ENCODE measurements around the gene PTPRT. TPM values are rescaled to one million over a fixed set of nuclear protein-coding genes. Genes with fewer than 3 reads are reported as not detected.

The PTPRT gene
- total RNA-seq, 2 experiments from 2014 or later: not detected

- no peak overlapping the region for H3K27ac Mint-ChIP-seq
- H3K9me3 Mint-ChIP-seq: peaks cover 5% of the 10 kb centered on the region
- no peak overlapping the region for H3K4me3 Mint-ChIP-seq
- DNase-seq: no peak
- no peaks in the 10 kb centered on the region for H3K4me1 Mint-ChIP-seq
- no peaks in the 10 kb centered on the region for H3K36me3 Mint-ChIP-seq
- H3K27me3 Mint-ChIP-seq: no peaks in the 10 kb centered on the region
Measured at GRCh38 chr20:42338294-42339201, 851.2 kb downstream of the PTPRT start.

- H3K4me3 Mint-ChIP-seq: no peak overlapping the region
- H3K9me3 Mint-ChIP-seq: peaks cover 5% of the 10 kb centered on the region
Measured at GRCh38 chr20:42336576-42336975, 853.1 kb downstream of the PTPRT start.

GRCh38 chr20:42319252-42320013, 870.3 kb downstream of the PTPRT start:
- Mint-ChIP-seq H3K27ac (no peak overlapping the region), H3K36me3 (no peaks in the 10 kb centered on the region), H3K27me3 (no peaks in the 10 kb centered on the region), H3K4me1 (no peaks in the 10 kb centered on the region), H3K9me3 (peaks cover 3% of the 10 kb centered on the region), H3K4me3 (no peak overlapping the region)
- no peak for DNase-seq

More at GRCh38 chr20:42336576-42336975, 853.1 kb downstream of the PTPRT start:
- no peaks in the 10 kb centered on the region for H3K36me3 Mint-ChIP-seq
- H3K27ac Mint-ChIP-seq: no peak overlapping the region
- no peaks in the 10 kb centered on the region for H3K27me3 Mint-ChIP-seq
- no peaks in the 10 kb centered on the region for H3K4me1 Mint-ChIP-seq
- DNase-seq: no peak

GRCh38 chr20:42313704-42314103, 876.0 kb downstream of the PTPRT start:
- DNase-seq: no peak
- Mint-ChIP-seq H3K9me3 (peaks cover under 1% of the 10 kb centered on the region), H3K36me3 (no peaks in the 10 kb centered on the region), H3K4me1 (no peaks in the 10 kb centered on the region), H3K27me3 (no peaks in the 10 kb centered on the region), H3K27ac (no peak overlapping the region), H3K4me3 (no peak overlapping the region)

GRCh38 chr20:42309050-42309449, 880.7 kb downstream of the PTPRT start:
- H3K4me3 Mint-ChIP-seq: no peak overlapping the region

GRCh38 chr20:42308171-42308570, 881.5 kb downstream of the PTPRT start:
- H3K4me1 Mint-ChIP-seq: no peaks in the 10 kb centered on the region
- H3K9me3 Mint-ChIP-seq: peaks cover 3% of the 10 kb centered on the region
- no peak overlapping the region for H3K27ac Mint-ChIP-seq
- no peaks in the 10 kb centered on the region for H3K36me3 Mint-ChIP-seq
- no peaks in the 10 kb centered on the region for H3K27me3 Mint-ChIP-seq
- DNase-seq: no peak
- H3K4me3 Mint-ChIP-seq: no peak overlapping the region

More at GRCh38 chr20:42309050-42309449, 880.7 kb downstream of the PTPRT start:
- Mint-ChIP-seq H3K27ac (no peak overlapping the region), H3K9me3 (peaks cover 3% of the 10 kb centered on the region), H3K4me1 (no peaks in the 10 kb centered on the region), H3K27me3 (no peaks in the 10 kb centered on the region), H3K36me3 (no peaks in the 10 kb centered on the region)
- DNase-seq: no peak

- no peak for DNase-seq
- Mint-ChIP-seq H3K27ac (no peak overlapping the region), H3K4me1 (no peaks in the 10 kb centered on the region), H3K4me3 (no peak overlapping the region), H3K9me3 (peaks cover 4% of the 10 kb centered on the region), H3K36me3 (no peaks in the 10 kb centered on the region), H3K27me3 (no peaks in the 10 kb centered on the region)
Measured at GRCh38 chr20:42295592-42295991, 894.1 kb downstream of the PTPRT start.

- Mint-ChIP-seq H3K36me3 (no peaks in the 10 kb centered on the region), H3K4me1 (no peaks in the 10 kb centered on the region), H3K27ac (no peak overlapping the region), H3K27me3 (no peaks in the 10 kb centered on the region), H3K9me3 (peaks cover 4% of the 10 kb centered on the region), H3K4me3 (no peak overlapping the region)
- no peak for DNase-seq
Measured at GRCh38 chr20:42294976-42295375, 894.7 kb downstream of the PTPRT start.

GRCh38 chr20:42281801-42282200, 907.9 kb downstream of the PTPRT start:
- H3K27ac Mint-ChIP-seq: no peak overlapping the region
- no peaks in the 10 kb centered on the region for H3K4me1 Mint-ChIP-seq
- H3K9me3 Mint-ChIP-seq: peaks cover 6% of the 10 kb centered on the region
- no peak overlapping the region for H3K4me3 Mint-ChIP-seq
- H3K36me3 Mint-ChIP-seq: no peaks in the 10 kb centered on the region
- H3K27me3 Mint-ChIP-seq: no peaks in the 10 kb centered on the region
- no peak for DNase-seq

- no peak for DNase-seq
- no peaks in the 10 kb centered on the region for H3K27me3 Mint-ChIP-seq
- no peaks in the 10 kb centered on the region for H3K9me3 Mint-ChIP-seq
- no peak overlapping the region for H3K4me3 Mint-ChIP-seq
- no peaks in the 10 kb centered on the region for H3K4me1 Mint-ChIP-seq
- no peak overlapping the region for H3K27ac Mint-ChIP-seq
- no peaks in the 10 kb centered on the region for H3K36me3 Mint-ChIP-seq
Measured at GRCh38 chr20:42276718-42277602, 912.7 kb downstream of the PTPRT start.

GRCh38 chr20:42274986-42275385, 914.7 kb downstream of the PTPRT start:
- Mint-ChIP-seq H3K27me3 (no peaks in the 10 kb centered on the region), H3K27ac (no peak overlapping the region), H3K4me1 (no peaks in the 10 kb centered on the region), H3K36me3 (no peaks in the 10 kb centered on the region), H3K4me3 (no peak overlapping the region), H3K9me3 (no peaks in the 10 kb centered on the region)
- DNase-seq: no peak

- Mint-ChIP-seq H3K4me1 (no peaks in the 10 kb centered on the region), H3K9me3 (no peaks in the 10 kb centered on the region), H3K27me3 (no peaks in the 10 kb centered on the region), H3K36me3 (no peaks in the 10 kb centered on the region), H3K4me3 (no peak overlapping the region), H3K27ac (no peak overlapping the region)
- DNase-seq: no peak
Measured at GRCh38 chr20:42272516-42272915, 917.2 kb downstream of the PTPRT start.

- Mint-ChIP-seq H3K4me1 (no peaks in the 10 kb centered on the region), H3K4me3 (no peak overlapping the region), H3K27ac (no peak overlapping the region), H3K36me3 (no peaks in the 10 kb centered on the region), H3K27me3 (no peaks in the 10 kb centered on the region), H3K9me3 (no peaks in the 10 kb centered on the region)
- DNase-seq: no peak
Measured at GRCh38 chr20:42270539-42270938, 919.2 kb downstream of the PTPRT start.

GRCh38 chr20:42267793-42268384, 921.8 kb downstream of the PTPRT start:
- Mint-ChIP-seq H3K27ac (no peak overlapping the region), H3K36me3 (no peaks in the 10 kb centered on the region), H3K9me3 (no peaks in the 10 kb centered on the region), H3K4me3 (no peak overlapping the region), H3K4me1 (no peaks in the 10 kb centered on the region), H3K27me3 (no peaks in the 10 kb centered on the region)
- DNase-seq: no peak
